Measurements from ENCODE around the gene IL20. TPM values are rescaled to one million over a fixed set of nuclear protein-coding genes. Genes with fewer than 3 reads are reported as not detected.

Gene IL20
- total RNA-seq, 1 experiment from 2014 or later = not detected

DNA sequence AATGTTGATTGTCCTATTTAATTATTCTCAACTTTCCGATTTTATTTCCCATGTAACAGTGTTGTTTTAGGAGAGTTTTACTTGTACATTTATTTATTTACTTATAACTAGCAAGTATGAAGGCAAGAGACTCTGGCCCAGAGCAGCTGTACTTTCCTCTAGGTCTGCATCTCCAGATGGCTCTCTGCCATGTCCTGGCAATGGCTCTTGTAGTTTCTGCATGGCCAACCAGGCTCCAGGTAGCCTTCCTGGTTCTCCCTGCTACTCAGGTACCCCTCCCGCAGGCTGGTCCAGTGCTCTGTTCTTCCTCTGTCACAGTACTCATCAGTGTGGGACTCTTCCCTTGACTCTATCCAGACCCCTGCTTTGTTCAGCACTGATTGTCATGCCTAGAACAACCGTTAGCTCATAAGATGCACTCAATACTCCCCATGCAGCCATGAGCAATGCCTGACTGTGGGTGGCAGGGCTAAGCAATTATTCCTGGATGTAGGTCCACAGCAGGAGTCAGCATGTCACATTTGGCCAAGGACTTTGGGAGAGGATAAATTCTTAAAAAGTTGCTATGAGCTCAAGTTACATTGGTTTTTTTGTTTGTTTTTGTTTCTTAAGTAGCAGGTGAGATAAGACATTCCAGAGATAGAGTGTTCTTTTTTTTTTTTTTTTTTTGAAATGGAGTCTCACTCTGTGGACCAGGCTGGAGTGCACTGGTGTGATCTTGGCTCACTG, 10.9 kb upstream of the IL20 start:
- POLR2A ChIA-PET = no interaction called here
- intact Hi-C loops (cut with micrococcal nuclease; ENCODE audit: unreplicated experiment) = loop anchor here (10.0 kb wide), 1 partner anchor 1100 kb away; the partner anchor contains the start of gene NUCKS1

GRCh38 chr1:206855859-206856258, 9.6 kb upstream of the IL20 start:
- Histone ChIP-seq H3K27ac (ENCODE audit: low read length) (no peak overlapping the region), H3K4me1 (ENCODE audit: control insufficient read depth, insufficient read depth, low read length) (no peaks in the 10 kb centered on the region), H3K4me3 (ENCODE audit: low read depth in 2 of 2, low read length in 2 of 2) (no peak overlapping the region), H3K27me3 (ENCODE audit: control insufficient read depth, insufficient read depth, low read length) (peaks cover 8% of the 10 kb centered on the region), H3K36me3 (ENCODE audit: control insufficient read depth, insufficient read depth, low read length) (no peaks in the 10 kb centered on the region), H3K9me3 (ENCODE audit: control insufficient read depth, insufficient read depth, low read depth, low read length) (no peaks in the 10 kb centered on the region)
- in situ Hi-C loops (cut with HindIII; ENCODE audit: low pct_unique_long_range_greater_than_20kb, low sequenced_read_pairs) (no loop called here), intact Hi-C loops (cut with micrococcal nuclease; ENCODE audit: unreplicated experiment) (loop anchor here (10.0 kb wide), 1 partner anchor 1101 kb away; the partner anchor contains the start of gene NUCKS1)
- BruUV-seq (replicated peaks) = no TSS peak
- ATAC-seq = no peak
- DNase-seq (ENCODE audit: low read depth, low spot score) = no peak
- ChIA-PET CTCF (no interaction called here), POLR2A (no interaction called here)
- TF ChIP-seq REST (IDR thresholded peaks at IDR 0.05; ENCODE audit: insufficient read depth in 1 of 2, low read depth in 2 of 2, low read length in 1 of 2) (no peak), SIN3A (IDR thresholded peaks at IDR 0.05; ENCODE audit: borderline replicate concordance, insufficient read depth, low read depth, low read length) (no peak), CTCF (IDR thresholded peaks at IDR 0.05) (no peak), POLR2AphosphoS5 (IDR thresholded peaks at IDR 0.05; ENCODE audit: low read depth, low read length) (no peak), TCF7L2 (IDR thresholded peaks at IDR 0.05; ENCODE audit: low read depth, low read length) (no peak)

More for the DNA sequence above, 10.9 kb upstream of the IL20 start:
- ATAC-seq (no peak), DNase-seq (ENCODE audit: low read depth, low spot score) (no peak)
- BruUV-seq (replicated peaks) = no TSS peak
- Histone ChIP-seq H3K27ac (ENCODE audit: low read length) (no peak overlapping the region), H3K36me3 (ENCODE audit: control insufficient read depth, insufficient read depth, low read length) (no peaks in the 10 kb centered on the region), H3K4me1 (ENCODE audit: control insufficient read depth, insufficient read depth, low read length) (no peaks in the 10 kb centered on the region), H3K4me3 (ENCODE audit: low read depth in 2 of 2, low read length in 2 of 2) (no peak overlapping the region), H3K9me3 (ENCODE audit: control insufficient read depth, insufficient read depth, low read depth, low read length) (no peaks in the 10 kb centered on the region), H3K27me3 (ENCODE audit: control insufficient read depth, insufficient read depth, low read length) (peaks cover 17% of the 10 kb centered on the region)
- CTCF ChIA-PET = interaction anchor here (0.6 kb wide), 1 partner anchor 438 kb away, joined by 3 read pairs; no protein-coding TSS in a partner anchor
- TF ChIP-seq REST (IDR thresholded peaks at IDR 0.05; ENCODE audit: insufficient read depth in 1 of 2, low read depth in 2 of 2, low read length in 1 of 2) = no peak
- no peak for TF ChIP-seq POLR2AphosphoS5 (IDR thresholded peaks at IDR 0.05; ENCODE audit: low read depth, low read length)
- TF ChIP-seq SIN3A (IDR thresholded peaks at IDR 0.05; ENCODE audit: borderline replicate concordance, insufficient read depth, low read depth, low read length) = no peak
- TF ChIP-seq TCF7L2 (IDR thresholded peaks at IDR 0.05; ENCODE audit: low read depth, low read length) = no peak
- TF ChIP-seq CTCF (IDR thresholded peaks at IDR 0.05) = no peak
- in situ Hi-C loops (cut with HindIII; ENCODE audit: low pct_unique_long_range_greater_than_20kb, low sequenced_read_pairs) = no loop called here
